ENCODE results near the gene CES4A.

CES4A gene

DNA sequence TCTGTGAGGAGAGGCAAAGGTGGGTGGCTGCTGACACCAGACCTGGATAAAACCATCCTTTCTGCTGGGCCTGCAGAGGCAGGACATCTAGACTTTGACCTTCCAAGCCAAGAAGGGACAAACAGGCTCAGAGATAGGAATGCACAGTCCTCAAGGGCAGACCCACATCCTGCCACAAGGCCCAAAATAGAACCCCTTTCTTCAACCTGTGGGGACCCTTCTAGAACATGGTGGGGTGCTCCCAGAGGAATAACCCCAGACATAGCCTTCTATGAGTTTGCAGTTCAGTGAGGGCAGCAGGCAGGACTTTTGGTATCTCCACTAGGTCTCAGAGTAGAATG, 36.8 kb downstream of the CES4A start:
- Mint-ChIP-seq H3K4me3 (no peak overlapping the region), H3K36me3 (peaks cover 7% of the 10 kb centered on the region), H3K4me1 (peaks cover 47% of the 10 kb centered on the region), H3K9me3 (no peaks in the 10 kb centered on the region), H3K27ac (no peak overlapping the region), H3K27me3 (peaks cover 10% of the 10 kb centered on the region)
- CTCF ChIA-PET = interaction anchor here (1.0 to 3.8 kb wide), 2 partner anchors 130 to 160 kb away, joined by 4 to 16 read pairs; no protein-coding TSS in a partner anchor
- DNase-seq = no peak

DNA sequence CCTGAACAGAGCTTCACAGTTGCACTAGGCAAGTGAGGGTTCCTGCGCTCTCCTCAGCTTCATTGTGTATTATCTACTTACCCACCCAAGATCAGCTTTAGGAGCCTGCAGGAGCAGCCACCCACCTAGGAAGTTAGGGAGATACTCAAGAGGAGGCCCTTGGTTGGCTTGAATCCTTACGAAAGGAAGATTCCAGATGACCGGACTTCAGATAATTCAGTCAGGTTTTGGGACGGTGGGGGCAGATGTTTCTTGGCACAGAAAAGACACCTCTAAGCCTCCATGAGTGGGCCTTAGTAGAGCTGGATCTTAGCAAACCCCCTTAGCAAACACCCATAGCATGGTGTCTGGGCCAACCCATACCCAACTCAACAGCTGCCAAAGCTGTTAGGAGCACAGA, 38.2 kb downstream of the CES4A start:
- H3K9me3 Mint-ChIP-seq = no peaks in the 10 kb centered on the region
- DNase-seq = no peak
- no peak overlapping the region for H3K4me3 Mint-ChIP-seq
- H3K27ac Mint-ChIP-seq = no peak overlapping the region
- H3K36me3 Mint-ChIP-seq = peaks cover 20% of the 10 kb centered on the region
- CTCF ChIA-PET = interaction anchor here (1.1 to 6.3 kb wide), 4 partner anchors 9 to 129 kb away, joined by 3 to 52 read pairs (median 10); no protein-coding TSS in a partner anchor
- no peaks in the 10 kb centered on the region for H3K27me3 Mint-ChIP-seq
- H3K4me1 Mint-ChIP-seq = peaks cover 57% of the 10 kb centered on the region

DNA sequence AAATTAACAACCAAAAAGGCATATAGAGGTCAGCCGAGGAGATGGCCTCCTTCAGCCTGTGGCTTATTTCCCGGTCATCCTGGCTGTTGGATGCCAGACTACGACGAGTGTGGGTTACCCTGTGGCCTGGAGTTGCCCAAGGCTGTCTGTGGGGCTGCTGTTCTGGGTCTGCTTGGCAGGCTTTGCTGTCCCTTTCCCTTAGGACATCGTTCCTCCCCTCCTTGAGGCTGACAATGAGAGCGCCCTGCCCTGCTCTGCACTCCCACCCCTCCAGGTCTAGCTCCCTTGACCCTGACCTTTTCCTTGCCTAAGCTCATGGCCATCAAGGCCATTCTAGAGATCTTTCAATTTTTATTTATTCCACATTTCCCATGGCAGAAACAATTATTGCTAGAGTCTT, 38.7 kb downstream of the CES4A start:
- peaks cover 62% of the 10 kb centered on the region for H3K4me1 Mint-ChIP-seq
- CTCF ChIA-PET = interaction anchor here (1.1 to 6.3 kb wide), 5 partner anchors 9 to 128 kb away, joined by 3 to 52 read pairs (median 3); no protein-coding TSS in a partner anchor
- H3K4me3 Mint-ChIP-seq = peak overlapping the region; percentile 40
- no peaks in the 10 kb centered on the region for H3K27me3 Mint-ChIP-seq
- H3K27ac Mint-ChIP-seq = peak overlapping the region; percentile 33
- H3K36me3 Mint-ChIP-seq = peaks cover 24% of the 10 kb centered on the region
- H3K9me3 Mint-ChIP-seq = no peaks in the 10 kb centered on the region
- no peak for DNase-seq

DNA sequence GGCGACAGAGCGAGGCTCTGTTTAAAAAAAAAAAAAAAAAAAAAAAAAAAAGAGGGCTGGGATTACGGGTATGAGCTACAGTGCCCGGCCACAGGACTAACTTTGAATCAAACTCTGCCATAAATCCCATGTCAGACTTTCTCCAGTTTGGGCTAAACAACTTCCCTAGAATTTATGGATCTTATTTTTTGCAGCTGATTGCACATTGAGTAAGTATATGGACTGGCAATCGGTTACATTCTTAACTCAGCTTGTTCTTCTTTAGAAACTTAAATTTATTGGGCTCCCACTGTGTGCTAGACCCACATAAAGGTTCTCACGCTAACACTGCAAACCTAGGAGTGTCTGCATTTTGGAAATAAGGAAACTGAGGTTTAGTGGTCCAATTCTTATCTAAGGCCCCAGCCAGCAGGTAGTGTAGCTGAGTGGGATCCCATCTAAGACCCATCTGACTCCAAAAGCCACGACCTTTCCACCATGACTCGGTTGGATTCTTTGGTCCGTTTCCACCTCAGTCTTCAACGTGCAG, 39.8 kb downstream of the CES4A start:
- Mint-ChIP-seq H3K4me1 (peaks cover 65% of the 10 kb centered on the region), H3K4me3 (peak overlapping the region; percentile 91), H3K27me3 (no peaks in the 10 kb centered on the region), H3K36me3 (peaks cover 34% of the 10 kb centered on the region), H3K9me3 (no peaks in the 10 kb centered on the region), H3K27ac (peak overlapping the region; percentile 92)
- CTCF ChIA-PET = interaction anchor here (0.9 to 6.3 kb wide), 7 partner anchors 10 to 132 kb away, joined by 3 to 52 read pairs (median 4); partner anchors contain the start of genes FBXL8 and TRADD
- no peak for DNase-seq

DNA sequence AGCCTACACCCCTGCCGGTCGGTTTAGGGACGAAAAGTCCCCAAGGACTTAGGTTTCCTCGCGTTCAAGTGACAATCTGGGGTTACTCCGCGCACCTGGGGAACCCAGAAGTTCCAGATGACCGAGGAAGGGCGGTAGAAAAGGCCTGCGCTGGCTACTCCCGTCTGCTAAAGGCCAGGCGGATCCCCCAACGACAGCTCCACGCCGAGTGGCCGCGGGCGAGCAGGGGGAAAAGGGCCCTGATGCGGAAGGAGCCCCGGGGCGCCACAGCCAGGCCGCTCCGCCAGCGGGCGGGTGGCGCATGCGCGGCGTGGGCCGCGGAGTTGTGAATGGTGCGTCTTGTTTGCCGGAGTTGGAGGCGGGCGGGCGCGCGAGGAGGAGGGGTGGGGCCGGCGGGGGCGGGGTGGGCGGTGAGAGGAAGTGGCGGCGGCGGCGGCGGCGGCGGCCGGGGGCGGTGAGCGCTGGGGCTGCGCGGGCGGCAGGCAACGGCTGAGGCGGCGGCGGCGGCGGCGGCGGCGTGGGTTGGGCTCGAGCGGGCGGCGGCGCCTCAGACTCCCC, 40.4 kb downstream of the CES4A start, which contains the start of gene CBFB:
TSS of gene CBFB (plus strand) at position 454 of the 558 bp plus-strand sequence. CDS start 259 bp downstream, outside the sequence.
- Mint-ChIP-seq H3K4me1 (peaks cover 70% of the 10 kb centered on the region), H3K27me3 (no peaks in the 10 kb centered on the region), H3K4me3 (peak within 1 kb of the TSS; percentile 91), H3K9me3 (no peaks in the 10 kb centered on the region), H3K36me3 (peaks cover 35% of the 10 kb centered on the region), H3K27ac (peak within 1 kb of the TSS; percentile 92)
- CTCF ChIA-PET = interaction anchor here (0.9 to 6.3 kb wide), 5 partner anchors 11 to 126 kb away, joined by 3 to 52 read pairs (median 4); no protein-coding TSS in a partner anchor
- DNase-seq = peak; percentile 94

DNA sequence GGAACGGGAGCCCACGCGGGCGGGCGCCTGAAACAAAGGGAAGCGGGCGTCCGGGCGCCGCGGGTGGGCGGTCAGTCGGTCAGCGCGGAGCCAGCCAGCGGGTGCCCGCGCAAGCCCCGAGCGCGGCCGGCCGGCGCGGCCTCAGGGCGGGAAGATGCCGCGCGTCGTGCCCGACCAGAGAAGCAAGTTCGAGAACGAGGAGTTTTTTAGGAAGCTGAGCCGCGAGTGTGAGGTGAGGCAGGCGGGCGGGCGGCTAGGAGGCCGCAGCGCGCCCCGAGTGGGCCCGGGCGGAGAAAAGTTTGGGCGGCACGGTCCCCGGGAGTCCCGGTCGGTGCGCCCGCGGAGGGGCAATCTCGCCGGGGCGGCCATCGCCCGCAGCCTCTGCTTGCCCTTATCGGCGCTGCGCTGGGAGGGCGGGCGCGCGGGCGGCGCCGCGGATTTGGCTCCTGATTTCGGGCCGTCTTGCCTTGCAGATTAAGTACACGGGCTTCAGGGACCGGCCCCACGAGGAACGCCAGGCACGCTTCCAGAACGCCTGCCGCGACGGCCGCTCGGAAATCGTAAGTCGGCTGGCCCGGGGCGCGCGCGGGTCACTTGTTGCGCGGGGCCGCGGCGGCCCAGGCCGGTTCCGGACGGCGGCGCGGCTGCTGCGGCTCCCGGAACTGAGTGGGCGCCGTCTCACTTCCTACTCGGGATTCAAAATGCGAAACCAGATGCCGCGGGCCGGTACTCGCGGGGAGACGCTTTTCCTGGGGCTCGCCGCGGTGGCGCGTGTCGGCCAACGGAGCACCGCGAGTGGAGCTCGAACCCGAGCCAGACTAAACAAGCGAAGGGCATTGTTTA, 41.1 kb downstream of the CES4A start:
- DNase-seq = peak; percentile 73
- Mint-ChIP-seq H3K4me1 (peaks cover 70% of the 10 kb centered on the region), H3K27ac (peak overlapping the region; percentile 92)

DNA sequence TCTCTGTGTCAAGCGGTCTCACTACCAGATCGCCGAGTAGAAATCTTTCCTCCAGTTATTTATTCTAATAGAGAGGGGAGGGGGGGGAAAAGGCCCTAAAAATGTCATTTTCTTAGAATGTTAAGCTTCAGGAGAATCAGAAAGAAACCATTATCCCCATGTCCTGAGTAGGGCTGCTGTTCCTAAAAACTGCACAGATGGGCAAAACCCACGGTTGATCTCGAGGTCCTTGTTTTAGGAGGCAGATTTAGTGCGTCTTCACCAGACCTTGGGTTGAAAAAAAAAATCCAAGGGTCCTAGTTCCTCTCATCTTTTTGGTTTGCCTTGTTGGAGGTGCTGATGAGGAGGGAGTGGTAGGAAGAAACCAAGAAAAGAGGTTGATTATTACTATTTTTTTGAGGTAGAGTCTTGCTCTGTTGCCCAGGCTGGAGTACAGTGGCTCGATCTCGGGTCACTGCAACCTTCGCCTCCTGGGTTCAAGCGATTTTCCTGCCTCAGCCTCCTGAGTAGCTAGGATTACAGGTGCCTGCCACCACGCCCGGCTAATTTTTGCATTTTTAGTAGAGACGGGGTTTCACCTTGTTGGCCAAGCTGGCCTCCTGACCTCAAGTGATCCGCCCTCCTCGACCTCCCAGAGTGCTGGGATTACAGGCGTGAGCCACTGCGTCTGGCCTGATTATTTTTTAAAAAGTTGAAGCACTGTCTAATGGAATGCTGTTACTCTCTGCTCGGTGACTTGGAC, 42.0 kb downstream of the CES4A start:
- H3K9me3 Mint-ChIP-seq = no peaks in the 10 kb centered on the region
- peak overlapping the region; percentile 91 for H3K4me3 Mint-ChIP-seq
- H3K36me3 Mint-ChIP-seq = peaks cover 45% of the 10 kb centered on the region

More for the DNA sequence above, 41.1 kb downstream of the CES4A start:
- Mint-ChIP-seq H3K4me3 (peak overlapping the region; percentile 91), H3K36me3 (peaks cover 39% of the 10 kb centered on the region), H3K9me3 (no peaks in the 10 kb centered on the region), H3K27me3 (no peaks in the 10 kb centered on the region)
- CTCF ChIA-PET = interaction anchor here (0.6 to 6.3 kb wide), 9 partner anchors 12 to 216 kb away, joined by 3 to 52 read pairs (median 3); no protein-coding TSS in a partner anchor

DNA sequence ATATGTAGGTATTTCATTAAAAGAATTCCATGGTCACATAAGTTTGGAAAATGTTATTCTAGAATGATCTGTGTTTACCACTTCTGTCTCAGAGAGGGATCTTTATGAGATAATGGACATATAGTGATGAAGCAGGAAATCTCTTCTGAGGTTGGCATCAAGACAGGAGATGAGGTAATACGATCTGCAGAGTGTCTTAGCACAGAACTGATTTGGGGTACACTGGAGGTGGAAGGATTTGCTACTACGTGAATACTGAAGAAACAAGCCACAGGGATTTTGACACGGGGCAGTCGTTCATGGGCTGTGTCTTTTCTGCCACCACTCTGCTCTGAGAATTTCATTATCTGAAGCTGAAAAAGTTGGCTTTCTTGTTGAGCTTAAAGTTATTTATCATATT, 46.1 kb downstream of the CES4A start:
- CTCF ChIA-PET = interaction anchor here (0.7 kb wide), 1 partner anchor 12 kb away, joined by 3 read pairs; no protein-coding TSS in a partner anchor
- peaks cover 74% of the 10 kb centered on the region for H3K4me1 Mint-ChIP-seq
- no peaks in the 10 kb centered on the region for H3K27me3 Mint-ChIP-seq
- H3K27ac Mint-ChIP-seq = no peak overlapping the region
- no peak for DNase-seq
- no peak overlapping the region for H3K4me3 Mint-ChIP-seq
- H3K36me3 Mint-ChIP-seq = peaks cover 65% of the 10 kb centered on the region
- no peaks in the 10 kb centered on the region for H3K9me3 Mint-ChIP-seq

More for the DNA sequence above, 42.0 kb downstream of the CES4A start:
- H3K4me1 Mint-ChIP-seq = peaks cover 70% of the 10 kb centered on the region
- peak overlapping the region; percentile 90 for H3K27ac Mint-ChIP-seq
- H3K27me3 Mint-ChIP-seq = no peaks in the 10 kb centered on the region
- no peak for DNase-seq
- CTCF ChIA-PET = interaction anchor here (0.6 to 6.3 kb wide), 10 partner anchors 11 to 215 kb away, joined by 3 to 52 read pairs (median 3); no protein-coding TSS in a partner anchor

DNA sequence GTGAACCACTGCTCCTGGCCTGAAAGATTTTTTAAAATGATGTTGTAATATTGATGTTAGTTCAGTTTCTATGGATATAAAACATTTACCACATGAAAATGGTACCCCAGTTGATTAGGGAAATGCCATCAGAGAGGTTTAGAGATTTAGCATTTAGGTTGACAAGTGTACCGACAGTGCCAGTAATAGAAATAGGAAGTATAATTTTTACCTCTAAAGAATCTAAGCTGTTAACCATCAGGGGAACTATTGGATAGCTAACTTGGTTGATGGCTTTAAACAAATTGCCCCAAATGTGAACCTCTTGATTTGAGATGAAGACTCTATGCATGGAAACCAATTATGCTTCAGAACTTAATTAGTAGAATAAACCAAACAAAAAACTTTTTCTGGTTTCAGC, 47.0 kb downstream of the CES4A start:
- CTCF ChIA-PET = interaction anchor here (1.3 to 1.4 kb wide), 2 partner anchors 17 to 120 kb away, joined by 3 read pairs; no protein-coding TSS in a partner anchor
- no peak for DNase-seq
- Mint-ChIP-seq H3K27ac (no peak overlapping the region), H3K27me3 (no peaks in the 10 kb centered on the region), H3K4me3 (no peak overlapping the region), H3K9me3 (no peaks in the 10 kb centered on the region), H3K4me1 (peaks cover 76% of the 10 kb centered on the region), H3K36me3 (peaks cover 67% of the 10 kb centered on the region)

DNA sequence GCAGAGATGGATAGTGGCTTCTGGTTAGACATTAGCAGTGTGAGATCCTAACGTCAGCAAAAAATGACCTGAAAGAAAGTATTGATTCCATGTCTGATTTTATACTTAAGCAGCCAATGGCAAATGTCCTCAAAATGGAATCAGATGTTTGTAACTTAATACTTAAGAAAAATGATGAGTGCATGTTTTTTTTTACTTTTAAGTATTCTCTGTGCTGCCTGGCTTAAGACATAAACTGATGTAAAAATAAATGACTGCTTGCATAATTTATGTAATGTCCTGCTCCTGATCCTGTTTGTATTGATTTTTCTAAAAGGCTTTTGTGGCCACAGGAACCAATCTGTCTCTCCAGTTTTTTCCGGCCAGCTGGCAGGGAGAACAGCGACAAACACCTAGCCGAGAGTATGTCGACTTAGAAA, 47.9 kb downstream of the CES4A start:
- Mint-ChIP-seq H3K4me3 (no peak overlapping the region), H3K9me3 (no peaks in the 10 kb centered on the region), H3K36me3 (peaks cover 69% of the 10 kb centered on the region), H3K4me1 (peaks cover 76% of the 10 kb centered on the region), H3K27me3 (no peaks in the 10 kb centered on the region), H3K27ac (no peak overlapping the region)
- CTCF ChIA-PET = interaction anchor here (1.2 to 1.4 kb wide), 3 partner anchors 18 to 119 kb away, joined by 3 read pairs; no protein-coding TSS in a partner anchor
- DNase-seq = no peak

DNA sequence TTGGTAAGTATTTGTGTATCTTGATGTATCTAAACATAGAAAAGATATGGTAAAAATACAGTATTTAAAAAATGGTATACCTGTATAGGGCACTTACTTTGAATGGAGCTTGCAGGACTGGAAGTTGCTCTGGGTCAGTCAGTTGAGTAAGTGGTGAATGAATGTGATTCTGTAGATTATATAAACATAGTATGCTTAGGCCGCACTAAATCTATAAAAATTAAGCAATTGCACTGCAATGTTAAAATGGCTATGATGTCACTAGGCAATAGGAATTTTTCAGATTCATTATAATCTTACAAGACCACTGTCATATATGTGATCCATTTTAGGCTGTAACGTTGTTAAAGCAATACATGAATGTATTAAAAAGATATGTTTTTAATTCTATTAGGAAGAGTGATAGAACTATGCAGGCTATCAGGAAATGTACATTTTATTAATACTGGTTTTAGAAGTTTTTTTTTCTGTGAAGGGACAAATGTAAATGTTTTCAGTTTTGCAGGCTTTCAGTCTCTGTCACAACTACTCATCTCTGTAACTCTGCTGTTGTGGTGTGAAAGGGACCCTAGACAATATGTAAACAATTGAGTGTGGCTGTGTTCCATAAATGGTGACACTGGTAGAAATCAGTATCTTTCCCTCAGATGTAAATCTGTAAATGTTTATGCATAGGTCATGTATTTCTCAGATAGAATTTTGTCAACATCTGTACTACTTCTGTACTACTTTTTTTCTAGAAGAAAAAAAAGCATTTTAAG, 51.1 kb downstream of the CES4A start:
- CTCF ChIA-PET = interaction anchor here (0.6 to 1.0 kb wide), 2 partner anchors 12 to 21 kb away, joined by 3 read pairs; no protein-coding TSS in a partner anchor
- Mint-ChIP-seq H3K27me3 (no peaks in the 10 kb centered on the region), H3K9me3 (no peaks in the 10 kb centered on the region), H3K4me1 (peaks cover 53% of the 10 kb centered on the region), H3K4me3 (no peak overlapping the region), H3K36me3 (peaks cover 56% of the 10 kb centered on the region), H3K27ac (no peak overlapping the region)
- DNase-seq = no peak

DNA sequence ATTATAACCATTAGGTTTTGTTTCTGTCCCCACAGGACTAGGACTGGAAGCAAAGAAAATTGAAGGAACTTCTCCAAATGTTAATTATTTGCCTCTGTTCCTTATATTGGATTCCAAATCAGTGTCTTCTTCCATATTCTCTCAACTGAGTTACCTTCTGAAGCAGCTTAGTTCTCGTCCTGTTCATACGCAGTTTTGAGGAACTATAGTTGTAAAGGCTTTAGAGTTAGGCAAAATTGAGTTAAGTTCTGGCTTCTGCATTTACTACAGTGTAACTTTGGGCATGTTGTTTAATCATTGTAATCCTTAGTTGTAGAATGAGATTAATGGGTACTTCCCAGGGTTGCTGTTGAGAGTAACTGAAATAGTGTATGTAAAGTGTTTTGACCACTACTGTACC, 51.8 kb downstream of the CES4A start:
- DNase-seq = no peak
- no peaks in the 10 kb centered on the region for H3K9me3 Mint-ChIP-seq
- H3K27ac Mint-ChIP-seq = no peak overlapping the region
- CTCF ChIA-PET = interaction anchor here (1.0 kb wide), 1 partner anchor 22 kb away, joined by 3 read pairs; no protein-coding TSS in a partner anchor
- H3K36me3 Mint-ChIP-seq = peaks cover 52% of the 10 kb centered on the region
- H3K4me1 Mint-ChIP-seq = peaks cover 45% of the 10 kb centered on the region
- no peak overlapping the region for H3K4me3 Mint-ChIP-seq
- H3K27me3 Mint-ChIP-seq = no peaks in the 10 kb centered on the region

DNA sequence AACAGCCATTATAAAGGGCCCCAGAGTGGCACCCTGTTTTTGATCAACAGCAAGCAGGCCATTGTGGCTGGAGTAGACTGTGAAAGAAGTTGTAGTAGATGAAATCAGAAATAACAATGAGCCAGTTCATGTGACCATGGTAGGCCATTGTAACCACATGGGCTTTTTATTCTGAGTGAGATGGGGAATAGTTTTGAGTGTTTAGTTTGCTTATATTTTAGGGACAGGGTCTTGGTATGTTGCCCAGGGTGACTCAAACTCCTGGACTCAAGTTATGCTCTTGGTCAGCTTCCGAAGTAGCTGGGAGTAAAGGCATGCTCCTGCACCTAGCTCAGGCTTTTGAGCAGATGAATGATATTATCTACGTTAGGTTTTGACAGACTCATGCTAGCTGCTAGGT, 52.5 kb downstream of the CES4A start:
- Mint-ChIP-seq H3K27me3 (no peaks in the 10 kb centered on the region), H3K36me3 (peaks cover 50% of the 10 kb centered on the region), H3K4me3 (no peak overlapping the region), H3K9me3 (no peaks in the 10 kb centered on the region), H3K27ac (no peak overlapping the region), H3K4me1 (peaks cover 39% of the 10 kb centered on the region)
- DNase-seq = no peak
- CTCF ChIA-PET = interaction anchor here (1.4 kb wide), 1 partner anchor 10 kb away, joined by 4 read pairs; no protein-coding TSS in a partner anchor

Measured in activated naive CD4-positive, alpha-beta T cell treated with anti-CD3 and anti-CD28 coated beads, Interleukin-2, amount 10 ng/mL, durations not matched to agents 7 days and 5 days (primary cell).